ENCODE measurements around the gene ISCA2.
A peak's percentile ranks its signal among the peaks of the same experiment; 100 is the strongest.

The ISCA2 gene

GRCh38 chr14:74507085-74507484, 13.5 kb downstream of the ISCA2 start:
- Histone ChIP-seq H3K4me1 (ENCODE audit: control insufficient read depth, insufficient read depth, low read length) (no peaks in the 10 kb centered on the region), H3K36me3 (ENCODE audit: control insufficient read depth in 2 of 2, insufficient read depth in 1 of 2, low read length in 2 of 2) (no peaks in the 10 kb centered on the region), H3K27ac (ENCODE audit: extremely low read depth, low read depth, low read length) (no peak overlapping the region), H3K4me3 (ENCODE audit: low read depth, low read length) (no peak overlapping the region), H3K9me3 (ENCODE audit: control insufficient read depth, insufficient read depth, low read depth, low read length) (no peaks in the 10 kb centered on the region)
- TF ChIP-seq PRDM10 (tag by site-specific recombination; IDR thresholded peaks at IDR 0.05) (no peak), ZNF354C (tag by site-specific recombination; IDR thresholded peaks at IDR 0.05; ENCODE audit: borderline replicate concordance, low read depth) (no peak), PRDM6 (tag by site-specific recombination; IDR thresholded peaks at IDR 0.05) (no peak), ZNF211 (tag by site-specific recombination; IDR thresholded peaks at IDR 0.05; ENCODE audit: low read depth) (no peak), ZNF677 (tag by site-specific recombination; IDR thresholded peaks at IDR 0.05) (no peak), ZNF571 (tag by site-specific recombination; IDR thresholded peaks at IDR 0.05) (no peak), ZNF121 (tag by site-specific recombination; IDR thresholded peaks at IDR 0.05) (no peak), GLIS2 (tag by site-specific recombination; IDR thresholded peaks at IDR 0.05) (no peak), ATF2 (tag by site-specific recombination; IDR thresholded peaks at IDR 0.05; ENCODE audit: low read depth) (no peak), ZBTB1 (tag by site-specific recombination; IDR thresholded peaks at IDR 0.05) (no peak), SCRT1 (tag by site-specific recombination; IDR thresholded peaks at IDR 0.05; ENCODE audit: borderline replicate concordance) (no peak), ZNF560 (tag by site-specific recombination; IDR thresholded peaks at IDR 0.05; ENCODE audit: borderline replicate concordance) (no peak), BCL11A (tag by site-specific recombination; IDR thresholded peaks at IDR 0.05; ENCODE audit: low read depth) (no peak), ZNF221 (tag by site-specific recombination; IDR thresholded peaks at IDR 0.05; ENCODE audit: borderline replicate concordance) (no peak), KLF7 (tag by site-specific recombination; IDR thresholded peaks at IDR 0.05; ENCODE audit: borderline replicate concordance) (no peak), ZNF433 (tag by site-specific recombination; IDR thresholded peaks at IDR 0.05; ENCODE audit: low read depth) (no peak)
- TF ChIP-seq, protein P1, sequence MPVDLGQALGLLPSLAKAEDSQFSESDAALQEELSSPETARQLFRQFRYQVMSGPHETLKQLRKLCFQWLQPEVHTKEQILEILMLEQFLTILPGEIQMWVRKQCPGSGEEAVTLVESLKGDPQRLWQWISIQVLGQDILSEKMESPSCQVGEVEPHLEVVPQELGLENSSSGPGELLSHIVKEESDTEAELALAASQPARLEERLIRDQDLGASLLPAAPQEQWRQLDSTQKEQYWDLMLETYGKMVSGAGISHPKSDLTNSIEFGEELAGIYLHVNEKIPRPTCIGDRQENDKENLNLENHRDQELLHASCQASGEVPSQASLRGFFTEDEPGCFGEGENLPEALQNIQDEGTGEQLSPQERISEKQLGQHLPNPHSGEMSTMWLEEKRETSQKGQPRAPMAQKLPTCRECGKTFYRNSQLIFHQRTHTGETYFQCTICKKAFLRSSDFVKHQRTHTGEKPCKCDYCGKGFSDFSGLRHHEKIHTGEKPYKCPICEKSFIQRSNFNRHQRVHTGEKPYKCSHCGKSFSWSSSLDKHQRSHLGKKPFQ (tag by site-specific recombination; IDR thresholded peaks at IDR 0.05), result no peak
- POLR2A ChIA-PET, result no interaction called here
- CTCF ChIA-PET, result no interaction called here

GRCh38 chr14:74507840-74508239, 14.3 kb downstream of the ISCA2 start:
- no peaks in the 10 kb centered on the region for H3K36me3 ChIP-seq (ENCODE audit: control insufficient read depth in 2 of 2, insufficient read depth in 1 of 2, low read length in 2 of 2)
- H3K27ac ChIP-seq (ENCODE audit: extremely low read depth, low read depth, low read length), result no peak overlapping the region
- no peaks in the 10 kb centered on the region for H3K4me1 ChIP-seq (ENCODE audit: control insufficient read depth, insufficient read depth, low read length)
- H3K9me3 ChIP-seq (ENCODE audit: control insufficient read depth, insufficient read depth, low read depth, low read length), result no peaks in the 10 kb centered on the region
- ChIA-PET POLR2A (no interaction called here), CTCF (no interaction called here)
- H3K4me3 ChIP-seq (ENCODE audit: low read depth, low read length), result no peak overlapping the region
- no peak for TF ChIP-seq ZSCAN23 (tag by site-specific recombination; IDR thresholded peaks at IDR 0.05)
- TF ChIP-seq KLF17 (tag by site-specific recombination; IDR thresholded peaks at IDR 0.05), result no peak
- TF ChIP-seq OVOL3 (tag by site-specific recombination; IDR thresholded peaks at IDR 0.05), result no peak
- TF ChIP-seq ZNF169 (tag by site-specific recombination; IDR thresholded peaks at IDR 0.05), result no peak
- no peak for TF ChIP-seq ZNF223 (tag by site-specific recombination; IDR thresholded peaks at IDR 0.05)
- peak; percentile 63 for TF ChIP-seq ZFHX2 (tag by site-specific recombination; conservative IDR thresholded peaks at IDR 0.05)
- TF ChIP-seq ZNF2 (tag by site-specific recombination; IDR thresholded peaks at IDR 0.05), result no peak
- peak; percentile 38; the same call in 1 of the 2 replicates for TF ChIP-seq EGR2 (tag by site-specific recombination; IDR thresholded peaks at IDR 0.05; ENCODE audit: low read depth)
